ENCODE data around the gene SLC35F2.

The SLC35F2 gene

GRCh38 chr11:107816028-107816427 is 42.6 kb downstream of the SLC35F2 start:
- Histone ChIP-seq H3K27me3 (ENCODE audit: control insufficient read depth, insufficient read depth, low read length) (no peaks in the 10 kb centered on the region), H3K27ac (ENCODE audit: low read depth, low read length) (no peak overlapping the region), H3K9me3 (ENCODE audit: control insufficient read depth, insufficient read depth, low read depth, low read length) (no peaks in the 10 kb centered on the region), H3K36me3 (ENCODE audit: control insufficient read depth, insufficient read depth, low read length) (0 out of 2 replicates have a peak, but pooled peaks cover 3% of the 10 kb centered on the region), H3K9ac (ENCODE audit: low read length) (no peak overlapping the region), H3K4me1 (ENCODE audit: control insufficient read depth, insufficient read depth, low read length) (no peaks in the 10 kb centered on the region), H3K4me3 (ENCODE audit: low read depth, low read length) (no peak overlapping the region)

GRCh38 chr11:107810875-107811274 is 47.7 kb downstream of the SLC35F2 start:
- Histone ChIP-seq H3K9ac (ENCODE audit: low read length) (no peak overlapping the region), H3K36me3 (ENCODE audit: control insufficient read depth, insufficient read depth, low read length) (peaks cover 15% of the 10 kb centered on the region; the same call in 1 of the 2 replicates), H3K9me3 (ENCODE audit: control insufficient read depth, insufficient read depth, low read depth, low read length) (no peaks in the 10 kb centered on the region), H3K4me1 (ENCODE audit: control insufficient read depth, insufficient read depth, low read length) (no peaks in the 10 kb centered on the region), H3K27ac (ENCODE audit: low read depth, low read length) (no peak overlapping the region), H3K27me3 (ENCODE audit: control insufficient read depth, insufficient read depth, low read length) (no peaks in the 10 kb centered on the region), H3K4me3 (ENCODE audit: low read depth, low read length) (no peak overlapping the region)

DNA sequence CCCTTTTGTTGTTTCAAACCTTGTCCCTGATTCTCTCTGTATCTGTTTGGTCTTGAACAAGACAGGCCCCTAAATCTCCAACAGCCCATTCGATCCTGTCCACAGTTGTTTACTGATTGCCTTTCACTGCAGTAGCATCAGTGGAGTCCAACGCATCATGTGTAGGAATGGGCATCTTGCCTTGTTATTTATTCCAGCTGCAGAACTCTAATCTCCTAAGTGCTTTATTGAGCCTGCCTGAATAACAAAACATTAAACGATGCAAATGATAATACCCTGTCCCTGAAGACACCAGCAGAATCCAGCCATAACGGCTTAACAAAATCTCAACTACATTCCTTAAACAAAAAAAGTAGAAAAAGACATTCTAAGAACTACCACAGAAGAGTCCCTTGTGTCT is 50.1 kb downstream of the SLC35F2 start:
- H3K9me3 ChIP-seq (ENCODE audit: control insufficient read depth, insufficient read depth, low read depth, low read length): no peaks in the 10 kb centered on the region
- no peak overlapping the region for H3K27ac ChIP-seq (ENCODE audit: low read depth, low read length)
- no peaks in the 10 kb centered on the region for H3K4me1 ChIP-seq (ENCODE audit: control insufficient read depth, insufficient read depth, low read length)
- H3K4me3 ChIP-seq (ENCODE audit: low read depth, low read length): no peak overlapping the region
- peaks cover 17% of the 10 kb centered on the region; the same call in 1 of the 2 replicates for H3K36me3 ChIP-seq (ENCODE audit: control insufficient read depth, insufficient read depth, low read length)
- H3K9ac ChIP-seq (ENCODE audit: low read length): no peak overlapping the region
- H3K27me3 ChIP-seq (ENCODE audit: control insufficient read depth, insufficient read depth, low read length): no peaks in the 10 kb centered on the region

GRCh38 chr11:107804971-107805370 is 53.6 kb downstream of the SLC35F2 start:
- no peaks in the 10 kb centered on the region for H3K9me3 ChIP-seq (ENCODE audit: control insufficient read depth, insufficient read depth, low read depth, low read length)
- no peaks in the 10 kb centered on the region for H3K4me1 ChIP-seq (ENCODE audit: control insufficient read depth, insufficient read depth, low read length)
- peaks cover 21% of the 10 kb centered on the region; the same call in 1 of the 2 replicates for H3K36me3 ChIP-seq (ENCODE audit: control insufficient read depth, insufficient read depth, low read length)
- H3K27me3 ChIP-seq (ENCODE audit: control insufficient read depth, insufficient read depth, low read length): no peaks in the 10 kb centered on the region
- no peak overlapping the region for H3K9ac ChIP-seq (ENCODE audit: low read length)
- no peak overlapping the region for H3K4me3 ChIP-seq (ENCODE audit: low read depth, low read length)
- no peak overlapping the region for H3K27ac ChIP-seq (ENCODE audit: low read depth, low read length)

- no peak overlapping the region for H3K4me3 ChIP-seq (ENCODE audit: low read depth, low read length)
- H3K9me3 ChIP-seq (ENCODE audit: control insufficient read depth, insufficient read depth, low read depth, low read length): no peaks in the 10 kb centered on the region
- H3K4me1 ChIP-seq (ENCODE audit: control insufficient read depth, insufficient read depth, low read length): no peaks in the 10 kb centered on the region
- H3K9ac ChIP-seq (ENCODE audit: low read length): no peak overlapping the region
- H3K27me3 ChIP-seq (ENCODE audit: control insufficient read depth, insufficient read depth, low read length): no peaks in the 10 kb centered on the region
- H3K27ac ChIP-seq (ENCODE audit: low read depth, low read length): no peak overlapping the region
- peaks cover 21% of the 10 kb centered on the region; the same call in 1 of the 2 replicates for H3K36me3 ChIP-seq (ENCODE audit: control insufficient read depth, insufficient read depth, low read length)
Measured at GRCh38 chr11:107804211-107804610, 54.4 kb downstream of the SLC35F2 start.

DNA sequence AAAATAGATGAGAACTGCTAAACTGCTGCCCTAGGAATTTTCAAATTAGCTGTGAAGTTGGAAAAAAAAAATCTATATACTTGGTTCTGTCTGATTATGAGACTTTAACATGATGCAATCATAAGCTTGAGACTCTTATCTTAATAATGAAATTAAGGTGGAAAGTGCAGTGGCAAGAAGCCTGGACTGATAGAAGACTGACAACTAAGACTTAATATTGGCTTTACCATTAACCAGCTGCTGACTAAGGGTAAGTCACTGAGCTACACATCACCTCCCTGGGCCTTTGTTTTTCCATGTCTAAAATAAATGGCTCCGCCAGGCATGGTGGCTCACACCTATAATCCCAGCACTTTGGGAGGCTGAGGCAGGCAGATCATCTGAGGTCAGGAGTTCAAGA is 56.9 kb downstream of the SLC35F2 start:
- Histone ChIP-seq H3K27ac (ENCODE audit: low read depth, low read length) (no peak overlapping the region), H3K4me1 (ENCODE audit: control insufficient read depth, insufficient read depth, low read length) (no peaks in the 10 kb centered on the region), H3K36me3 (ENCODE audit: control insufficient read depth, insufficient read depth, low read length) (peaks cover 17% of the 10 kb centered on the region; the same call in 1 of the 2 replicates), H3K9me3 (ENCODE audit: control insufficient read depth, insufficient read depth, low read depth, low read length) (no peaks in the 10 kb centered on the region), H3K9ac (ENCODE audit: low read length) (no peak overlapping the region), H3K27me3 (ENCODE audit: control insufficient read depth, insufficient read depth, low read length) (no peaks in the 10 kb centered on the region), H3K4me3 (ENCODE audit: low read depth, low read length) (no peak overlapping the region)

- Histone ChIP-seq H3K27ac (ENCODE audit: low read depth, low read length) (no peak overlapping the region), H3K9me3 (ENCODE audit: control insufficient read depth, insufficient read depth, low read depth, low read length) (no peaks in the 10 kb centered on the region; the same call in 1 of the 2 replicates), H3K9ac (ENCODE audit: low read length) (no peak overlapping the region), H3K27me3 (ENCODE audit: control insufficient read depth, insufficient read depth, low read length) (no peaks in the 10 kb centered on the region), H3K4me3 (ENCODE audit: low read depth, low read length) (no peak overlapping the region), H3K36me3 (ENCODE audit: control insufficient read depth, insufficient read depth, low read length) (peaks cover 11% of the 10 kb centered on the region; the same call in 1 of the 2 replicates), H3K4me1 (ENCODE audit: control insufficient read depth, insufficient read depth, low read length) (no peaks in the 10 kb centered on the region)
Measured at GRCh38 chr11:107799218-107799859, 59.2 kb downstream of the SLC35F2 start.

- peaks cover 3% of the 10 kb centered on the region; the same call in 1 of the 2 replicates for H3K36me3 ChIP-seq (ENCODE audit: control insufficient read depth, insufficient read depth, low read length)
- peaks cover 12% of the 10 kb centered on the region for H3K4me1 ChIP-seq (ENCODE audit: control insufficient read depth, insufficient read depth, low read length)
- no peaks in the 10 kb centered on the region for H3K27me3 ChIP-seq (ENCODE audit: control insufficient read depth, insufficient read depth, low read length)
- no peaks in the 10 kb centered on the region; the same call in 1 of the 2 replicates for H3K9me3 ChIP-seq (ENCODE audit: control insufficient read depth, insufficient read depth, low read depth, low read length)
- no peak overlapping the region for H3K9ac ChIP-seq (ENCODE audit: low read length)
- no peak overlapping the region for H3K27ac ChIP-seq (ENCODE audit: low read depth, low read length)
- H3K4me3 ChIP-seq (ENCODE audit: low read depth, low read length): no peak overlapping the region
Measured at GRCh38 chr11:107792049-107792443, 66.5 kb downstream of the SLC35F2 start.

DNA sequence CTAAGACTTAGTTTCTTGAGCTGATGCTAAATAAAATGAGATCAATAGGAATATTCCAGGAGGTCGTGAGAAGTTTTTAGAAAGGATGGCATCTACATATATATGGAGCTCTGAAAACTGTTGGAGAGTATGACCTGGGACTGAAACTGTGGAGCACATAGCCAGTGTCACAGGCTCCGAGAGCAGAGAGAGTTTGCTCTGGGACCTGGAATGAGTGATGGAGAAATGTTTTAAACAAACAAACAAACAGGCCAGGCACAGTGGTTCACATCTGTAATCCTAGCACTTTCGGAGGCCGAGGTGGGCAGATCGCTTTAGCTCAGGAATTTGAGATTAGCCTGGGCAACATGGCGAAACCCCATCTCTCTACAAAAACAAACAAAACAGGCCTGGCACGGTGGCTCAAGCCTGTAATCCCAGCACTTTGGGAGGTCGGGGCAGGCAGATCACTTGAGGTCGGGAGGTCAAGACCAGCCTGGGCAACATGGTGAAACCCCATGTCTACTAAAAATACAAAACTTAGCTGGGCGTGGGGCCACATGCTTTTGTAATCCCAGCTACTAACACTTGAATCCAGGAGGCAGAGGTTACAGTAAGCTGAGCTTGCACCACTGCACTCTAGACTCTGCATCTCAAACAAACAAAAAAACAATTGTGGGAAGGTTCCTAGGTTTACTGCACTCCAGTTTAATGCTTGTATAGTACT is 67.1 kb downstream of the SLC35F2 start:
- H3K9me3 ChIP-seq (ENCODE audit: control insufficient read depth, insufficient read depth, low read depth, low read length): no peaks in the 10 kb centered on the region; the same call in 1 of the 2 replicates
- H3K36me3 ChIP-seq (ENCODE audit: control insufficient read depth, insufficient read depth, low read length): peaks cover 3% of the 10 kb centered on the region; the same call in 1 of the 2 replicates

DNA sequence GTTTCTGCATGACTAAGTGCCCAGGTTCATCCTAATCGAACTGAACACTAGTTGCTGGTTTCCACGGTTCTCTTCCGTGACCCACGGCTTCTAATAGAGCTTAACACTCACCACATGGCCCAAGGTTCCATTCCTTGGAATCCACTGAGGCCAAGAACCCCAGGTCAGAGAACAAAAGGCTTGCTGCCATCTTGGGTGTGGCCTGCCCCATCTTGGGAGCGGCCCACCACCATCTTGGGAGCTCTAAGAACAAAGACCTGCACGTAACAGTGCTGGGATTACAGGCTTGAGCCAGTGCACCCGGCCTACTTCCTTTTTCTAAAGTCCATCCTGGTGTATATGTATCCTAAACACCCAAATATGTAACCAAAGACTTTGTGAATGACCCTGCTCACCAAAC is 68.8 kb downstream of the SLC35F2 start:
- no peaks in the 10 kb centered on the region for H3K27me3 ChIP-seq (ENCODE audit: control insufficient read depth, insufficient read depth, low read length)
- H3K4me1 ChIP-seq (ENCODE audit: control insufficient read depth, insufficient read depth, low read length): peaks cover 12% of the 10 kb centered on the region
- H3K36me3 ChIP-seq (ENCODE audit: control insufficient read depth, insufficient read depth, low read length): peaks cover under 1% of the 10 kb centered on the region; the same call in 1 of the 2 replicates
- no peak overlapping the region for H3K4me3 ChIP-seq (ENCODE audit: low read depth, low read length)
- H3K9me3 ChIP-seq (ENCODE audit: control insufficient read depth, insufficient read depth, low read depth, low read length): no peaks in the 10 kb centered on the region
- H3K9ac ChIP-seq (ENCODE audit: low read length): no peak overlapping the region
- H3K27ac ChIP-seq (ENCODE audit: low read depth, low read length): no peak overlapping the region

More for the DNA sequence above, 67.1 kb downstream of the SLC35F2 start:
- Histone ChIP-seq H3K27ac (ENCODE audit: low read depth, low read length) (no peak overlapping the region), H3K4me3 (ENCODE audit: low read depth, low read length) (no peak overlapping the region), H3K27me3 (ENCODE audit: control insufficient read depth, insufficient read depth, low read length) (no peaks in the 10 kb centered on the region), H3K4me1 (ENCODE audit: control insufficient read depth, insufficient read depth, low read length) (peaks cover 12% of the 10 kb centered on the region), H3K9ac (ENCODE audit: low read length) (no peak overlapping the region)

DNA sequence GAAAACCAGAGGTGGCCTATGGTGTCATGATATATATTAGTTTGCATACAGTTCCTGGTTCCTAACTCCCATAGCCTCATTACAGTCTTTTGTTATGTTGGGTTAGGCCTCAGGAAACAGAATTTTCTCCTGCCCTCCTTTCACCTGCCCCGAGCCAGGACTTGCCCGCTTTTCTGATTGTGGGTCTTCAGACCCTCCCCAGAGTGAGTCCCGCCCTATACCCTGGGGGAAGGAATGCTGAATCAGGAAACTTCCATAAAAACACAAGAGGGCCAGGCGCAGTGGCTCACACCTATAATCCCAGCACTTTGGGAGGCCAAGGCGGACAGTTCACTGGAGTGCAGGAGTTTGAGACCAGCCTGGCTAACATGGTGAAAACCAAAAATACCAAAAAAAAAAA is 70.9 kb downstream of the SLC35F2 start:
- Histone ChIP-seq H3K4me3 (ENCODE audit: low read depth, low read length) (no peak overlapping the region), H3K27ac (ENCODE audit: low read depth, low read length) (no peak overlapping the region), H3K9me3 (ENCODE audit: control insufficient read depth, insufficient read depth, low read depth, low read length) (no peaks in the 10 kb centered on the region), H3K36me3 (ENCODE audit: control insufficient read depth, insufficient read depth, low read length) (no peaks in the 10 kb centered on the region), H3K4me1 (ENCODE audit: control insufficient read depth, insufficient read depth, low read length) (peaks cover 12% of the 10 kb centered on the region), H3K27me3 (ENCODE audit: control insufficient read depth, insufficient read depth, low read length) (no peaks in the 10 kb centered on the region), H3K9ac (ENCODE audit: low read length) (no peak overlapping the region)
